GM21576 (cell line): ENCODE data around the gene RAP1GAP2.
"Not testable (repeated sequence)": the region's sequence is repeated elsewhere in the genome, so short reads cannot be mapped to it uniquely, and the experiment has no call there.

Source experiments
- ATAC-seq: cut with Tn5 transposase; IDR thresholded peaks from one replicate; pipeline ENCODE4 v1.9.1; 2021; ENCODE audit warnings: mild to moderate bottlenecking, moderate library complexity; ENCODE audit not compliant: unreplicated experiment

The RAP1GAP2 gene

DNA sequence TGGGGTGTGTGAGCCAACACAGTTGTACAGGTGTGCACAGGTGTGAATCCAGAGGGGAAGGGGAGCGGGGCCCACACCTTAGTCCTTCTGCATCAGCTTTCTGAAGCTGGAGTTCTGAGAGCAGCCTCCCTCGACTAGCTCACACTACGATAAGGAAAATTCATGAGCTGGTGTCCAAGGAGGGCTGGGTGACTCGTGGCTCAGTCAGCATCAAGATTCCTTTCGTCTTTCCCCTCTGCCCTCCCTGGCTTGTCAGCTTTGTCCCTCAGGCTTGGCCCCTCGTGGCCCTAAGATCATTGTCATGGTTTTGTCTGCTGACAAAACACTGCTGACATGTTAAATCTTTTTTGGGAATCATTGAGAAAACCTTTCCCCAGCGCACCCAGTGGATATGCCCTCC, 219.7 kb downstream of the RAP1GAP2 start:
- ATAC-seq: no peak

- ATAC-seq: no peak
Measured at GRCh38 chr17:3017936-3018335, 221.7 kb downstream of the RAP1GAP2 start.

DNA sequence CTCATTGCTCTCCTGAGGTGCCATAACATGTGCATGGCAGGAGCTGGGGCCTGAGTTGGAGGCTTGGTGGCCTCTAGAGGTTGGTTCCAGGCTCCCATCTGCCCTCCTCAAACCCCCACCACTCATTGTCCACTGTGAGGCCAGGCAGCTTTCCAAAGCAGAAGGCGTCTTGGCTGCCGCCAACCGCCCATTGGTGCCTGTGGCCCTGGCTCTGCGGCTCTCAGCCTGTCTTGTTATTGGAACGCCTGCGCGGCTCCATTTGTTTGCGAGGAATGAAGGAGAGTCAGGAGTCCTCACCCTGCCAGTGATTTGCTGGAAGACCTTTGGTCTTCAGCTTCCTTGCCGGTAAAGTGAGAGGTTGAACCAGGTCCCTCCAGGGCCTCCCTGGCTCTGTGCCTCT, 223.5 kb downstream of the RAP1GAP2 start:
- ATAC-seq: no peak

- ATAC-seq: no peak
Measured at GRCh38 chr17:3020381-3020780, 224.1 kb downstream of the RAP1GAP2 start.

DNA sequence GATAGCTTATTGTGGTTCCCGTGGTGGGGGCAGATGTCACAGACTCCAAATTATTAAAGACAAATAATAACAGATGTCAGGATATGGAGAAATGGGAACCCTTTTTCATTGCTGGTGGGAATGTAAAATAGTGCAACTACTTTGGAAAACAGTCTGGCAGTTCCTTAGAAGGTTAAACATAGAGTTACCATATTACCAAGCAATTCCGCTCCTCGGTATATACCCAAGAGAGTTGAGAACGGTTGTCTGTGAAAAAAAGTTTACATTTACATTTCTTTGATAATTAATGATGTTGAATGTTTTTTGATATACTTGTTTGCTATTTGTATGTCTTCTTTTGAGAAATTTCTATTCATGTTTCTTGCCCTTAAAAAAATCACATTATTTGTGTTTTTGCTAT, 226.0 kb downstream of the RAP1GAP2 start:
- ATAC-seq: no peak

- no peak for ATAC-seq
Measured at GRCh38 chr17:3024346-3024745, 228.1 kb downstream of the RAP1GAP2 start.

DNA sequence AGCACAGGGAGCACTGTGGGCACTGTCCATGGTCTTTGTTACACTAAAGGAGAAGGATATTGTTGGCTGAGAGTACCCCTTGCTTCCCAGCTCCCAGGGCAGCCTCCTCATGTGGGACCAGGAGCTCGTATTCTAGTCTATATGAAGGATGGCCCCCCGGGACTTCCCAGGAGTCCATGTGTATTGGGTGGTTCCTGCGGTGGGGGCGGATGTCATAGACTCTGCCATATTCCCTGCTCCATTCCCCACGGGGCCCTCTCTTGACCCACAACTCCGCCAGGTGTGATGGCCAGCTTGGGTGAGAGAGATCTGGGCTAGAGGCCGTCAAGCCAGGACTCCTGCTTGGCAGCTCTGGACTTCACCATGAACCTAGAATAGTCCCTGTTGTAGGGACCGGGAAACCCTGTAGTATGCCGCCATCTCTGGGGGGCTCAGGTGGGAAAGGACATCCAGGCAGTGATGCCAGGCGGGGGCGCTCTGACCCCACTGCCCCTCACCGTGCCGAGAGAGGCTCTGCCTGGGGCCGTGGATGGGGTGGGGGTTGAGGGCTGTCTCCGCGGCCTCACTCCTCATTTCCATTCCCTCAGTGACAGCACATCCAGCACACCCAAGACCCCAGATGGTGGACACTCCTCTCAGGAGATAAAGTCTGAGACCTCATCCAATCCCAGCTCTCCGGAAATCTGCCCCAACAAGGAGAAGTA, 229.3 kb downstream of the RAP1GAP2 start:
- ATAC-seq: no peak

DNA sequence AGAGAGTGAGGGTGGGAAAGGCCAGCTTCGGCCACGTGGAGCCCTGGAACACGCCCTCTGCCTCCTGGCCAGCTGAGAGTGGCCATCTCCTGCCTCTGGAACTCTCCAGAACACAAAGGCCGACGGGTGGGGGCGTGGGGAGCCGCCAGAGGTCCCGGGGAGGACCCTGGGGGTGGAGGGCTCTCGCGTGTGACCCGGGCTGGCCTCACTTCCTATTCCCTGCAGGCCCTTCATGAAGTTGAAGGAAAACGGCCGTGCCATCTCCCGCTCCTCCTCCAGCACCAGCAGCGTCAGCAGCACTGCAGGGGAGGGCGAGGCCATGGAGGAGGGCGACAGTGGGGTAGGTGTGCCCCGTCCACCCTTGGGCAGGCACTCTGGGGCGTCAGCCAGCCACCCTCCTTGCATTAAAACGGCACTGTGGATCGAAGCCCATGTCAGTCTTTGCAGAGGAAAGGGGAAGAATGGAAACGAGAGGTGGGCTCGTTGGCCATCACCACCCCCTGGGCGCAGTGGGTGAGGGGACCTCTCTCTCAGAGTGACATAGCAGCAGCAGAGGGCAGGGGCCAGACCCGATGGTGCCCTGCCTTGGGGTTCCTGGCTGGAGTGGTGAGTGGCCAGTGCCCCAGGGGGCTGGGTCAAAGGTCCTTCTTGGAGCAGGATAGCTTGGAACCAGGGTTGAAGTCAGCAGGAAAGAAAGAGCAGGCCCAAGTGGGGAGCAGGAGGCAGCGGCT, 230.1 kb downstream of the RAP1GAP2 start:
- ATAC-seq: no peak

DNA sequence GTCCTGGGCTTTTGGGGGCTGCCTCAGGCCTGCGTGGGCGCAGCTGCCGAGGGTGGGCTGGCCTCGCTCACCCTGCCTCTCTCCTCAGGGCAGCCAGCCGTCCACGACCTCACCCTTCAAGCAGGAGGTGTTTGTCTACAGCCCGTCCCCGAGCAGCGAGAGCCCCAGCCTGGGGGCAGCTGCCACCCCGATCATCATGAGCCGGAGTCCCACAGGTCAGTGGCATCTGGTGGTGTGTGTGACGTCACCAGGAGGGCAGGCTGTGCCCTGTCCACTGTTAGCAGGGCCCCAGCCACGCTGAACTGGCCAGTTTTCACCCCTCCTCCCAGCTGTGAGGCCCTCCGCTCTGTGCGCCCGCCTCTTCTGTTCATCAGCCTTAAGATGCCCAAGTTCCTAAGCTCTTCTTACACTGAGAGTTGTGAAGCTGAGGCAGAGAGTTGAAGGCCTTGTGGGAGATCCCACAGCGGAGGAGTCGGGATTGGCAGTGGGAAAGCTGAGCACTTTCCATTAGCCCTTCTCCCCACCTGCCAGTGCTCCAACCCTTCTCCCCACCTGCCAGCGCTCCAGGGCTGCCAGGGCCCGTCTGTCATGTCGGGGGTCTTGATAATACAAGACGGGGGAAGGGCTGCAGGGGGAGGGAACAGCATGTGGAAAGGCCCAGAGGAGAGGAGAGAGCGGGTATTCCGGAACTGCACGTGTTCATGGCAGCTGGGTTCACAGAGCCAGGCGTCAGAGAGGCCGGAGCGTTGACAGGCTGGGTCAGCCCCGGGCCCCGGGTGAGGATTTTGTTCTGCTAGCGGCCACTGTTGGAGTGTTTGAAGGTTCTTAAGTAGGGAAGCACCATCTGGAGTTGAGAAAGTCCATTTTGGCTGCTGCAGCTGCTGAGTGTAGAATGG, 230.9 kb downstream of the RAP1GAP2 start:
- ATAC-seq: no peak

DNA sequence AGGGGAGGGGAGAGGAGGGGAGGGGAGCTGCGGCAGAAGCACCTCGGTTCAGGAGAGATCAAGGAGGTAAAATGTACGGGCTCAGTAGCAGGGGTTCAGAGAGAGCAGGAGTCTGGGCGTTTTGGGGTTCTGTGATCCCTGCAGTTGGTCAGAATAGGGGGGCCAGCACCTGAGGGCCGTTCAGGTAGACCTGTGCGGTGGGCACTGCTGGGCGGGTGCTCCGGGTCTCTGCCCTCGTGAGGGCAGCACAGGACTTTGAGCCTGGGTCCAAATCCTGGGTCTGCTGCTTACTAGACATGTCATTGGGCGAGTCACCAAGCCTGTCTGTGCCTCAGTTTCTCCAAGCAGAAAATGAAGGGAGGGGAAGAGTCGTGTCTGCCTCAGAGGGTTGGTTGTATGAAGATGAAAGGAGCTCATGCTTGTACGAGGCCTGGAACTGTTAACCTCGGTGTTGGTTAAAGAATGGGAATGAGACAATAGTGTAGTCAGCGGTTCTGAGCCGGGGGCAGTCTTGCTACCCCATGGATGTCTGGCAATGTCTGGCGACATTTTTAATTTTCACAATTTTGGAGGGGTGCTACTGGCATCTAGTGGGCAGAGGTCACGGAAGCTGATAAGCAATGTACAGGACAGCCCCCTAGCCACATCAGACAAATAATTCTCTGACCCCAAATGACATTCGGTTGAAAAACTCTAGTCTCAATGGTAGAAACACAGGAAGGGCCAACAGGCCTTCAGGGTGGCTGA, 231.7 kb downstream of the RAP1GAP2 start:
- ATAC-seq: no peak

- ATAC-seq: no peak
Measured at GRCh38 chr17:3029213-3029913, 233.1 kb downstream of the RAP1GAP2 start.

- ATAC-seq: no peak
Measured at GRCh38 chr17:3030096-3030495, 233.9 kb downstream of the RAP1GAP2 start.

- ATAC-seq: not testable (repeated sequence)
Measured at GRCh38 chr17:3030852-3031470, 234.7 kb downstream of the RAP1GAP2 start.

GRCh38 chr17:3032258-3033247, 236.3 kb downstream of the RAP1GAP2 start:
- no peak for ATAC-seq

DNA sequence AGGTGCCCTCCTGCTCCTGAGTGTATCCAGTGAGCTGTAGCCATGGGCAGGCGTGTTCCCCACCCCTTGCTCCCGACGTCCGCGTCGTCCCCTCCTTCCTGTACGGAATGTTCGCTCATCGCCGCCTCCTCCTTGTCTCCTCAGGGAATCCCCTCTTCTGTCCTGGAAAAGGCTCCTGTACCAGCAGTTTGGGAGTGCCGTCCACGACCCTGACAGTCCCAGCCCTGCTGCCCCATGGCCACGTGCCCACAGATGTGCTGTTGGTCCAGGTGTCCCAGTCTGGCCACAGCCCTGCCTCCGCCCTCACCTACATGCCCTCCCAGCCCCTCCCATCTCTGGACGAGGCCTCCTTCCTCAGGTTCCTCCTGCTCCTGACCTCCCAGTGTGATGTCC, 237.0 kb downstream of the RAP1GAP2 start:
- no peak for ATAC-seq

DNA sequence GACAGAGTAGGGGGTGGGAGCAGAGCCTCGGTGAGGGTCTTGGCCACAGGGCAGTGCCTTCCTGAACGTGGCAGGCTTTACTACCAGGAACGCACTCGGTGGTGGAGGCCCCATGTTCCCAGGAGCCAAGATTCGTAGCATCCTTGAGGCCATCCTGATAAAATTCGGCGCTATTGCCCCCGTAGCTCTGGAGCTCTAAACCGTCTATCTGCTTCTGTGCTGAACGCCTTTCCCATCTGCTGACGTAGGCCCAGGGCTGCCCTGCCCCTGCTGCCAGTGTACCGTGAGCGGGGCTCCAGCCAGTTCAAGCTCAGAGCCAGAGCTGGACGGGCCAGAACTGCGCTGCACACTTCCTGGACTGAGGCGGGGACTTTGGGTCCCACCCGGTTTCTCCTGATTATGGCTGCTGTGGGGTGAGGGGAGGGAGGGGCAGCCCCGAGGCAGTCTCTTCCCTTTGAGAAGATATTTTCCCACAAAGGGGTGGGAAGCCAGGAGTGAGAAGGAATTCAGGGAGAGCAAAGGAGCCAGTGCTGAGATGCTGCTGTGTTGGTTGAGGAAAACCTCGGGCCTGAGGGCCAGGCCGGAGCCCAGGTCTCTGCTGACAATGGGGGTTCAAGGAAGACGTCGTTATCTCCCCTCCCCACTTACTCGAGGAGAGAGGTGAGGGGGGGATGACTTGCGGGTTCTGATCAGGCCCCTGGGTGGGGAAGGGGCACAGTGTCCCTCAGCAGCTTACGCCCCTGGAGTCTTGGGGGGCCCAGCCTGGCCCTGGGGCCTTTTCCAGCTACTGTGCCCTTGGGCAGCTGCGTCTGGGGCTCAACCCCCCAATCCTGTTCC, 237.7 kb downstream of the RAP1GAP2 start:
- no peak for ATAC-seq

GRCh38 chr17:3034578-3034920, 238.3 kb downstream of the RAP1GAP2 start:
- no peak for ATAC-seq
